Coronary artery (tissue), 2 donors: ENCODE data around the gene DIP2C.
"Not testable (repeated sequence)": the region's sequence is repeated elsewhere in the genome, so short reads cannot be mapped to it uniquely, and the experiment has no call there.

Source experiments
- DNase-seq: peaks from one replicate; pipeline ENCODE4 v3.0.0-alpha.2; 2017; ENCODE audit warnings: low spot score
- H3K27ac ChIP-seq, 2 donors: fragments of 200-600 bp; sonication (generic); one replicate each; pipeline ENCODE4 v1.5.1; 2016 to 2019
- H3K4me3 ChIP-seq: fragments of 200-600 bp; sonication (generic); 2 replicates; pipeline ENCODE4 v1.5.1; 2016; ENCODE audit warnings: mild to moderate bottlenecking, moderate library complexity
- CTCF ChIP-seq: fragments of 200-600 bp; sonication (generic); IDR thresholded peaks from one replicate; pipeline ENCODE4 v1.5.1; 2019; ENCODE audit warnings: antibody characterized with exemption

Gene DIP2C

GRCh38 chr10:598415-599170 is 90.9 kb downstream of the DIP2C start:
- TF ChIP-seq CTCF: no peak
- no peak for DNase-seq
- Histone ChIP-seq H3K4me3 (no peak overlapping the region), H3K27ac (peak overlapping the region in 1 of 2 donors; percentile 87)

GRCh38 chr10:597976-598375 is 91.5 kb downstream of the DIP2C start:
- Histone ChIP-seq H3K4me3 (no peak overlapping the region), H3K27ac (peak overlapping the region in 1 of 2 donors; percentile 87)
- DNase-seq: no peak
- TF ChIP-seq CTCF: no peak

- H3K4me3 ChIP-seq: no peak overlapping the region
- DNase-seq: no peak
- no peak overlapping the region for H3K27ac ChIP-seq
- TF ChIP-seq CTCF: no peak
Observed at GRCh38 chr10:596725-597345, 92.6 kb downstream of the DIP2C start.

- H3K4me3 ChIP-seq, DNase-seq, H3K27ac ChIP-seq: not testable (repeated sequence)
Observed at GRCh38 chr10:596131-596530, 93.3 kb downstream of the DIP2C start.

GRCh38 chr10:595473-595872 is 94.0 kb downstream of the DIP2C start:
- no peak for TF ChIP-seq CTCF
- DNase-seq: no peak

GRCh38 chr10:594584-595270 is 94.7 kb downstream of the DIP2C start:
- DNase-seq: no peak
- Histone ChIP-seq H3K4me3 (no peak overlapping the region), H3K27ac (no peak overlapping the region)
- TF ChIP-seq CTCF: no peak

More at GRCh38 chr10:595473-595872, 94.0 kb downstream of the DIP2C start:
- no peak overlapping the region for H3K4me3 ChIP-seq
- no peak overlapping the region for H3K27ac ChIP-seq

- Histone ChIP-seq H3K4me3 (no peak overlapping the region), H3K27ac (peak overlapping the region in 1 of 2 donors; percentile 15)
- DNase-seq: no peak
- no peak for TF ChIP-seq CTCF
Observed at GRCh38 chr10:593901-594457, 95.5 kb downstream of the DIP2C start.
